Heart right ventricle (tissue), 16 donors: ENCODE data around the gene LAPTM4A. TPM values are rescaled to one million over a fixed set of nuclear protein-coding genes. Genes with fewer than 3 reads are reported as not detected.
"Not testable (repeated sequence)": the region's sequence is repeated elsewhere in the genome, so short reads cannot be mapped to it uniquely, and the experiment has no call there.

Experiments
- ATAC-seq, 8 donors: fragments of 200-7000 bp; cut with Tn5 transposase; one replicate each; pipeline ENCODE4 v1.9.1; 2020; ENCODE audit warnings: mild to moderate bottlenecking in 8 of 8, moderate library complexity in 8 of 8, moderate number of reproducible peaks in 1 of 8
- DNase-seq, 2 donors: peaks; one replicate each; pipeline ENCODE4 v3.0.0-alpha.2; 2020
- H3K27ac ChIP-seq, 10 donors: fragments of 200-600 bp; sonication (generic) in 2 of 10; one replicate each; pipeline versions ENCODE4 v1.5.0 to v1.8.0; 2020 to 2022; ENCODE audit warnings: mild to moderate bottlenecking in 3 of 10
- H3K27me3 ChIP-seq, 7 donors: fragments of 200-600 bp; one replicate each; pipeline ENCODE4 v1.8.0; 2021 to 2022; ENCODE audit warnings: mild to moderate bottlenecking in 2 of 7
- H3K36me3 ChIP-seq, 9 donors: fragments of 200-600 bp; sonication (generic) in 1 of 9; one replicate each; pipeline versions ENCODE4 v1.5.0 to v1.8.0; 2020 to 2022; ENCODE audit warnings: mild to moderate bottlenecking in 2 of 9
- H3K4me1 ChIP-seq, 9 donors: fragments of 200-600 bp; sonication (generic) in 1 of 9; one replicate each; pipeline versions ENCODE4 v1.5.0 to v1.8.0; 2020 to 2022; ENCODE audit warnings: mild to moderate bottlenecking in 4 of 9
- H3K4me3 ChIP-seq, 10 donors: fragments of 200-600 bp; sonication (generic) in 2 of 10; one replicate each; pipeline versions ENCODE4 v1.5.0 to v1.8.0; 2020 to 2022; ENCODE audit warnings: mild to moderate bottlenecking in 7 of 10, moderate library complexity in 2 of 10
- H3K9me3 ChIP-seq, 11 donors: fragments of 200-600 bp in 10 of 11; sonication (generic) in 2 of 11; one replicate each; pipeline versions ENCODE4 v1.5.0 to v1.8.0; 2013 to 2022; ENCODE audit warnings: mild to moderate bottlenecking in 2 of 11, control low read depth in 1 of 11, moderate library complexity in 1 of 11
- CTCF ChIP-seq, 9 donors: fragments of 200-600 bp; sonication (generic) in 2 of 9; IDR thresholded peaks; one replicate each; pipeline versions ENCODE4 v1.5.0 to v1.8.0; 2021 to 2022; ENCODE audit warnings: antibody characterized with exemption in 9 of 9, mild to moderate bottlenecking in 5 of 9, moderate library complexity in 1 of 9
- whole genome bisulfite sequencing, 2 donors: extraction: QIAGEN DNeasy Blood & Tissue Kit; methylation state at CpG; one replicate each; pipeline ENCODE4 v1.1.7; 2013; ENCODE audit warnings: inconsistent platforms in 1 of 2; 5-methylcytosine and 5-hydroxymethylcytosine counted together
- intact Hi-C, 10 donors: fragments of 100-400 bp; cut with DNase I; formaldehyde crosslinking; loops; one replicate each; pipeline versions ENCODE4 v1.11.1 to v1.14.2; 2022
- polyA plus RNA-seq, 2 donors: library from polyadenylated mRNA; stranded (reverse); fragments of 200-250 nt; gene quantifications; one replicate each; pipeline ENCODE4 v1.2.3, GENCODE V29; 2013
- total RNA-seq, 10 donors: library from RNA; stranded (reverse); fragmentation: NEBNext Ultra II Directional in 3 of 10; extraction: Animal tissue kit (Norgen Biotek cat#: 25700) in 3 of 10; gene quantifications; one replicate each; pipeline versions ENCODE4 v1.2.1 to v1.2.4, GENCODE V29; 2021 to 2023
- donor health status: Arrhythmogenic right ventricular cardiomyopathy.
- donor health status: ischemic (EF 13 %, LVEDD 7.1; RV severe dilation, severe dysfunction).
- donor health status: healthy with polysubstance abuse.
- donor health status: DM: no; HTN: yes; CAD: no.
- donor health status: DM: no; HTN: no; CAD: no.
- donor health status: ischemic (EF 25% LVEDD 6.9; RV normal size, moderate dysfunction).
- donor health status: ischemic (EF 25% LVEDD 5.7; RV mildly dilated, moderate dysfunction).
- donor health status: healthy.
- donor health status: DM: yes; HTN: yes; CAD: no.
- donor health status: Ischemic cardiomyopathy.
- donor health status: ischemic (EF 35%, LVEDD 5.7; RV mildly dilated, moderate dysfunction).
- donor health status: nonischemic (EF 11% LVEDD 7.7; RV severe dilation, severe dysfunction).
- donor health status: DM: yes; HTN: yes; CAD: no.
- donor health status: PGD.
- donor health status: ischemic (EF 29% LVEDD 5.4; RV normal size, mild dysfunction).
- donor health status: nonischemic (EF 23%, LVEDD 6.1; RV moderate dilation, normal function).

Gene LAPTM4A
- total and polyA plus RNA-seq, 12 donors, result 83.3 to 325 (median 183) TPM

GRCh38 chr2:20076757-20077156, 25.3 kb upstream of the LAPTM4A start:
- TF ChIP-seq CTCF (IDR thresholded peaks at IDR 0.05), result no peak
- no peak for DNase-seq
- intact Hi-C loops, result no loop called here

GRCh38 chr2:20074901-20075300, 23.5 kb upstream of the LAPTM4A start:
- Histone ChIP-seq H3K4me3 (no peak overlapping the region), H3K27me3 (no peaks in the 10 kb centered on the region), H3K4me1 (peaks cover 12 to 46% (median 24%) of the 10 kb centered on the region in 9 donors), H3K9me3 (peaks cover 0 to 10% (median 0%) of the 10 kb centered on the region in 11 donors), H3K36me3 (no peaks in the 10 kb centered on the region), H3K27ac (peak overlapping the region in 7 of 10 donors; percentile 70 to 85 (median 83))
- intact Hi-C loops, result no loop called here
- 68 to 72% methylated on average over 8 of the region's 8 CpGs for WGBS, 2 donors
- DNase-seq (no peak), ATAC-seq (no peak)
- no peak for TF ChIP-seq CTCF (IDR thresholded peaks at IDR 0.05)

More at GRCh38 chr2:20076757-20077156, 25.3 kb upstream of the LAPTM4A start:
- Histone ChIP-seq H3K4me3 (no peak overlapping the region), H3K27ac (no peak overlapping the region), H3K9me3 (peaks cover 0 to 10% (median 0%) of the 10 kb centered on the region in 11 donors), H3K27me3 (no peaks in the 10 kb centered on the region), H3K36me3 (no peaks in the 10 kb centered on the region), H3K4me1 (peaks cover 7 to 33% (median 19%) of the 10 kb centered on the region in 9 donors)
- WGBS, 2 donors, result 81 to 87% methylated on average over 6 of the region's 6 CpGs
- no peak for ATAC-seq

GRCh38 chr2:20074046-20074648, 22.7 kb upstream of the LAPTM4A start:
- H3K4me1 ChIP-seq, result peaks cover 12 to 46% (median 24%) of the 10 kb centered on the region in 9 donors
- H3K27me3 ChIP-seq, intact Hi-C loops, H3K36me3 ChIP-seq, H3K4me3 ChIP-seq, H3K9me3 ChIP-seq: not testable (repeated sequence)
- ATAC-seq (peak in 1 of 8 donors; percentile 3), DNase-seq (peak in 1 of 2 donors; percentile 46)
- peak overlapping the region; percentile 63 to 85 (median 82) for H3K27ac ChIP-seq
- WGBS, 2 donors, result 32 to 34% methylated on average over 9 of the region's 9 CpGs

GRCh38 chr2:20073460-20073859, 22.0 kb upstream of the LAPTM4A start:
- no peak for DNase-seq
- intact Hi-C loops, result no loop called here
- Histone ChIP-seq H3K4me3 (no peak overlapping the region), H3K4me1 (peaks cover 12 to 46% (median 27%) of the 10 kb centered on the region in 9 donors), H3K27ac (peak overlapping the region; percentile 63 to 85 (median 82)), H3K9me3 (peaks cover 0 to 10% (median 0%) of the 10 kb centered on the region in 11 donors), H3K36me3 (no peaks in the 10 kb centered on the region), H3K27me3 (no peaks in the 10 kb centered on the region)
- peak in 1 of 8 donors; percentile 15 for ATAC-seq
- no peak for TF ChIP-seq CTCF (IDR thresholded peaks at IDR 0.05)
- WGBS, 2 donors, result 56 to 65% methylated on average over 2 of the region's 2 CpGs
